Measurements from ENCODE around the gene UBAC2. TPM values are rescaled to one million over a fixed set of nuclear protein-coding genes. Genes with fewer than 3 reads are reported as not detected.

UBAC2 gene
- total RNA-seq, 2 donors from 2014 or later: 72.7 to 80.4 TPM

DNA sequence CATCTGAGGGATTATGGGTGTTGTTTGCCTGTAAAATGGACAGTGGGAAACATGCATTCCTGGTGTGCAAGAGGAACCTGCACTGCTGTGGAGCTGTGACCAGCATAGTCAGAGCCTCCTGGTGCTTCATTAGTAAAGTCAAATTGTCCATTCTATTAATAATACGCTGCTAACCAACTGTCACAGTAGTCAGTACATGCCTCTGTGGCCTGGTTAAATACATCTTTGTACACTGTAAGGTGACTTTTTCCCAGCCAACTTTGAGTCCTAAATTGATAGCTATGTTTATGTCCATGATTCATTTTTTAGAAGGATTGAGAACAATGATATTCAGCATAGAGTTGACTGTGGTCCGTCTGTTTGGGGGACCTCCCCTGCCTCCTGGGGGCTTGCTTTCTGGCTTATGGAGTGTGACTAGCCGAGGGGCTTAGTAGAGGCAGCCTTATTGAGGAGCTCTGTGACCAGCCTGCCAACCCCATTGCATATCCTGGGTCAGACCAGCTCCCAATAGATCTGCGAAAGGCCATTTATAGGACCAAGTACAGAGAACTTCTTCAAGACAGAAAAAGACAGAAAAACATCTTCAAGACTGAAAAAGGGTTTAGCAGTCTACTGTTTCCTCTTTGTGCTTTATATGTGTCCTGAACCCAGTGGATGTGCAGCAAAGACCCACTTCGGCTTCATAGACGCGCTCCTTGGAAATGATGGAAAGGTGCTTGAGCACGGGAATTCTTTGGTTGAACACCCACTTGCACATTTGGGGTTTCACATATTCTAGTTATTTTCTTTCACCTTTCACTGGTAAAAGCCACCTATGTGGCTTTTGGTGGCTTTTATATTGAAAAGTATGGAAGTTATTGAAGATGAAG lies 102.2 kb downstream of the UBAC2 start:
- WGBS, 2 experiments (ENCODE audit: insufficient coverage in 1 of 2, insufficient read length in 1 of 2): 97 to 98% methylated on average over 5 to 8 of the region's 8 CpGs
- no peak for TF ChIP-seq CTCF (conservative IDR thresholded peaks at IDR 0.05)
- Mint-ChIP-seq H3K4me1 (peaks cover 40% of the 10 kb centered on the region), H3K4me3 (no peak overlapping the region), H3K27ac (no peak overlapping the region), H3K9me3 (no peaks in the 10 kb centered on the region), H3K27me3 (ENCODE audit: insufficient read depth) (no peaks in the 10 kb centered on the region), H3K36me3 (ENCODE audit: low read depth) (peaks cover 2% of the 10 kb centered on the region)
- H3K9ac ChIP-seq (ENCODE audit: extremely low read depth, low read length, poor library complexity, severe bottlenecking): no peak overlapping the region
- DNase-seq: no peak
- H3K27me3 ChIP-seq (ENCODE audit: control insufficient read depth, insufficient read depth, low read length, poor library complexity, severe bottlenecking): no peaks in the 10 kb centered on the region
- H3K4me3 ChIP-seq (ENCODE audit: low read length): no peak overlapping the region
- no peaks in the 10 kb centered on the region for H3K36me3 ChIP-seq (ENCODE audit: control insufficient read depth, insufficient read depth, low read length)
- H3K4me1 ChIP-seq (ENCODE audit: control insufficient read depth, insufficient read depth, low read length): peaks cover 9% of the 10 kb centered on the region
- no peaks in the 10 kb centered on the region for H3K9me3 ChIP-seq (ENCODE audit: control insufficient read depth, low read length)
- H3K27ac ChIP-seq (ENCODE audit: low read depth, low read length): no peak overlapping the region

GRCh38 chr13:99303863-99304521 lies 103.3 kb downstream of the UBAC2 start:
- H3K4me1 Mint-ChIP-seq: peaks cover 46% of the 10 kb centered on the region
- no peak overlapping the region for H3K4me3 Mint-ChIP-seq
- TF ChIP-seq CTCF (conservative IDR thresholded peaks at IDR 0.05): no peak
- no peak overlapping the region for H3K27ac ChIP-seq (ENCODE audit: low read depth, low read length)
- H3K9ac ChIP-seq (ENCODE audit: extremely low read depth, low read length, poor library complexity, severe bottlenecking): no peak overlapping the region
- H3K36me3 Mint-ChIP-seq (ENCODE audit: low read depth): peaks cover 11% of the 10 kb centered on the region
- no peak overlapping the region for H3K4me3 ChIP-seq (ENCODE audit: low read length)
- no peaks in the 10 kb centered on the region for H3K27me3 Mint-ChIP-seq (ENCODE audit: insufficient read depth)
- no peaks in the 10 kb centered on the region for H3K36me3 ChIP-seq (ENCODE audit: control insufficient read depth, insufficient read depth, low read length)
- peak overlapping the region; percentile 28 for H3K27ac Mint-ChIP-seq
- DNase-seq: no peak
- H3K4me1 ChIP-seq (ENCODE audit: control insufficient read depth, insufficient read depth, low read length): peaks cover 13% of the 10 kb centered on the region
- no peaks in the 10 kb centered on the region for H3K9me3 Mint-ChIP-seq
- H3K9me3 ChIP-seq (ENCODE audit: control insufficient read depth, low read length): no peaks in the 10 kb centered on the region
- WGBS, 2 experiments (ENCODE audit: insufficient coverage in 1 of 2, insufficient read length in 1 of 2): 91 to 96% methylated on average over 6 to 14 of the region's 14 CpGs
- no peaks in the 10 kb centered on the region for H3K27me3 ChIP-seq (ENCODE audit: control insufficient read depth, insufficient read depth, low read length, poor library complexity, severe bottlenecking)

- no peaks in the 10 kb centered on the region for H3K27me3 ChIP-seq (ENCODE audit: control insufficient read depth, insufficient read depth, low read length, poor library complexity, severe bottlenecking)
- no peak for TF ChIP-seq CTCF (conservative IDR thresholded peaks at IDR 0.05)
- H3K36me3 Mint-ChIP-seq (ENCODE audit: low read depth): peaks cover 14% of the 10 kb centered on the region
- no peaks in the 10 kb centered on the region for H3K9me3 Mint-ChIP-seq
- H3K9me3 ChIP-seq (ENCODE audit: control insufficient read depth, low read length): no peaks in the 10 kb centered on the region
- no peak overlapping the region for H3K9ac ChIP-seq (ENCODE audit: extremely low read depth, low read length, poor library complexity, severe bottlenecking)
- H3K27me3 Mint-ChIP-seq (ENCODE audit: insufficient read depth): no peaks in the 10 kb centered on the region
- H3K4me3 Mint-ChIP-seq: no peak overlapping the region
- no peak overlapping the region for H3K27ac Mint-ChIP-seq
- 98% methylated on average over 4 of the region's 4 CpGs; no CpG with 5 or more reads in 1 of the 2 experiments for WGBS, 2 experiments (ENCODE audit: insufficient coverage in 1 of 2, insufficient read length in 1 of 2)
- H3K4me1 ChIP-seq (ENCODE audit: control insufficient read depth, insufficient read depth, low read length): peaks cover 13% of the 10 kb centered on the region
- DNase-seq: no peak
- H3K36me3 ChIP-seq (ENCODE audit: control insufficient read depth, insufficient read depth, low read length): no peaks in the 10 kb centered on the region
- peak overlapping the region; percentile 32 for H3K4me3 ChIP-seq (ENCODE audit: low read length)
- H3K27ac ChIP-seq (ENCODE audit: low read depth, low read length): no peak overlapping the region
- H3K4me1 Mint-ChIP-seq: peaks cover 46% of the 10 kb centered on the region
These were observed 103.9 kb downstream of the UBAC2 start for GRCh38 chr13:99304541-99304940.
